T-helper 22 cell (primary cell): ENCODE measurements around the gene C20orf144.

Experiments used
- DNase-seq: peaks from one replicate; pipeline ENCODE4 v3.0.0-alpha.2; 2020; ENCODE audit warnings: low read depth

The C20orf144 gene

DNA sequence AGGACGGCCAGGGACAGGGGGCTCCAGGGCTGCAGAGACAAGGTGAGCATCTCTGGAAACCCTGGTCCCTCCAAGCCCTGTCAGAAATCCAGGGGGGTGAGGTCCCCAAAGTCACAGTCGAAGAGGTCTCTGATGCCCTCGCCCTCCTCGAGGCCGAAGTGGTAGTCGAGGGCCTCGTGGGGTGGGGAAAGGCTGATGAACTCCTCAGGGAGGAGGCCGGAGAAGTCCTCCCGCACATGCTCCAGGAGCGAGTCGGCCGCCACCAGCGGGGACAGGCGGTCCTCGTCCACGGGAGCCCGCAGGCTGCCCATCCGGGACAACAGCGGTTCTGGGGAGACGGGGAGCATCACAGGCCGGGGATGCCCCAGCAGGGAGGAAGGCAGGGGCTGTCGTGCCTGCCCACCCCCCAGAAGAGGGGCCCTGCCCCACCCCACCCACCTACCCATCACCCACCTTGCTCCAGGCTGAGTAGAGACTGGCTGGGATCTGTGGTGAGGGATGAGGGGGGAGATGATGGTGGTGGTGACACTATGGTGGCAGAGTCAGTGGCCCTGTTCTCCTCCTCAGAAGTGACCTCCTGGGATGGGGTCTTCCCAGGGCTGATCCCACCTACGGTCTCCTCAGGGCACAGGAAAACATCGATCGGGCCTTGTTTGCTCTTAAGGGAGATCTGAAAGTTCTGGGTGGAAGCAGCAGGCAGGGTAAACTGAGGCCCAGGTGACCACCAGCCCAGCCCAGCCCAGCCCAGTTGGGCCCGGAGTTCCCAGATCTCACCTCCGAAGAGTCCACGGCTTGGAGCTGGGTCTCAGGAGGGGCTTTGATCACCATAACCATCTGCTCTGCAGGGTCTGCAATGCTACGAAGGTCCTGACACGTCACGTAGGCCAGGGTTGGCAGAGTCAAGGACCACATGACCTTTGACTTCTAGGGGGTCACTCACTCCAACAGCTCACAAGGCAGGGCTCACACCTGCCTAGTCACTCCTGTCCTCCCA is 14.8 kb downstream of the C20orf144 start:
- no peak for DNase-seq

GRCh38 chr20:33677991-33678702 is 16.0 kb downstream of the C20orf144 start:
- no peak for DNase-seq

GRCh38 chr20:33679758-33680485 is 17.8 kb downstream of the C20orf144 start:
- no peak for DNase-seq

DNA sequence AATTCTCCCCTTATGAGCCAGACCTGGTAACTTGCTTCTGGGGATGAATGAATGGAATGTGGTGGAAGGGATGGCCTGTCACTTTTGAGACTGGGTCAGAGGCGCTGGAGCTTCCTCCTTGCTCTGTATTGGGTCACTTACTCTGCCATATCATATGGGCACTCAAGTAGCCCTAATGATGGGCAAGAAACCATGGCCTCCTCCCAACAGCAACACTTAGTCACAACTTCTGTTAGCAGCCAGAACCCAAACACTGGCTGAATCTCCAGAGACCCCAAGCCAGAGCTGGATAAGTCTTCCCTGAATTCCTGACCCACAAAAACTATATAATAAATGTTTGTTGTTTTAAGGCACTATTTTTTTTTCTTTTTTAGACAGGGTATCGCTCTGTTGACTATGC is 18.6 kb downstream of the C20orf144 start:
- DNase-seq, result no peak

- no peak for DNase-seq
Observed at GRCh38 chr20:33681288-33681687, 19.2 kb downstream of the C20orf144 start.

DNA sequence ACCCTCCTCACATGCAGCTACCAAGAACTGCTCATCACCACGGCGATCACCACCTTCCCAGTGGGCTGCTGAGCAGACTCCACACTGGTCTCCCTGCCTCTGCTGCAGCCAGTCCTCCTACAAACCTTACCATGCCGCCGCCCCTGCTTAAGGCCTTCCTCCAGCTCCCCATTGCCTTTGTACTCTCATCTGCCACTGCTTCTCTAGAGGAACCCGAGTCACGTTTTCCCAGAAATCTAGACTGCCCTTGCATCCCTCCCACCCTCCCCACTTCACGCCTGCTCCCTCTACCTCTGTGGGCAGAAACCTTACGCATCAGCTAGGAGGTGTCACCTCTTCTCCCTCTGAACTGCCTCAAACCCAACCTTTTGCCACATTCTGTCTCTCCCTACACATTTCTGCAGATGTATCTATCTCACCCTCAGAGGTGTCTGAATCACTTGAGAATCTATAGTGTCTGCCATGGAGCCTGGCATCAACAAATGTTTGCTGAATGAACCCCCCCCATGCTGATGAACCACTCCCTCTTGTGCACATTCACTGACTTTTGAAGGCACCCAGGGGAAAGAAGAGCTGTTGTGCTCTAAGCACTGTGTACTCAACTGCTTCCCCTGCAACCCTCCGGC is 19.7 kb downstream of the C20orf144 start:
- no peak for DNase-seq

DNA sequence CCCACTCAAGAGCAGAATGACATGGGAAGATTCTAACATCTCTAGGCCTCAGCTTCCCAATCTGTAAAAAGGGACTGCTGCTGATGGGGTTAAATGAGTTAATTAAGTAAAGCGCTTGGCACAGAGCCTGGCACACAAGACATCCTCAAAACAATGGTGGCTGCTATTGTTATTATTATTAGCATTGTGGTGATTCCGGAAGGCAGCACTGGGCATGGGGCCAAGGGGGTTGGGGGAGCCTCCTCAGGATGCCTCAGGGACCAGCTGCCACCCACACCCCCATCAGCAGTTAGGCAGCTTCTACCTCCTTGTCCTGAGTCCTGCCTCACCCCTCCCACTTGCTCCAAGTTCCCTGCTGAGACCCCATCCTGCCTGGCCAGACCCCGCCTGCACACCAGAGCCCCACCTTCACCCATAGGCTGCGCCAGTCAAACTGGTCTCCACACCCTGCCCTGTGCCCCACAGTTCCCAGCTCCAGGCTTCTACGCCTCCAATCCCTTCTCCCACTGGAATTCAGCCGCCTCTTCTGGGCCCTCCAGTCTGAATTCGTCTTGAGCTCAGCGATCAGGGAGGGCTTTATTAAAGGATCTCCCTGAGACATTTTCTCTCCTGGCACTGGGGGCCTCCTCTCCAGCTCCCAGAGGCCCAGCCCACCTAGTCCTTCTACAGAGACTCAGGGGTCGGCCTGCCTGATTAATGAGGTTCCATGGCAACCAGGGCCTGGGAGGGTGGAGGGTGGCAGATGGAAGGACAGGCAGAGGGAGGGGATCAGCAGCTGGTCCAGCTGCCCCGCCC is 22.6 kb downstream of the C20orf144 start:
- no peak for DNase-seq

DNA sequence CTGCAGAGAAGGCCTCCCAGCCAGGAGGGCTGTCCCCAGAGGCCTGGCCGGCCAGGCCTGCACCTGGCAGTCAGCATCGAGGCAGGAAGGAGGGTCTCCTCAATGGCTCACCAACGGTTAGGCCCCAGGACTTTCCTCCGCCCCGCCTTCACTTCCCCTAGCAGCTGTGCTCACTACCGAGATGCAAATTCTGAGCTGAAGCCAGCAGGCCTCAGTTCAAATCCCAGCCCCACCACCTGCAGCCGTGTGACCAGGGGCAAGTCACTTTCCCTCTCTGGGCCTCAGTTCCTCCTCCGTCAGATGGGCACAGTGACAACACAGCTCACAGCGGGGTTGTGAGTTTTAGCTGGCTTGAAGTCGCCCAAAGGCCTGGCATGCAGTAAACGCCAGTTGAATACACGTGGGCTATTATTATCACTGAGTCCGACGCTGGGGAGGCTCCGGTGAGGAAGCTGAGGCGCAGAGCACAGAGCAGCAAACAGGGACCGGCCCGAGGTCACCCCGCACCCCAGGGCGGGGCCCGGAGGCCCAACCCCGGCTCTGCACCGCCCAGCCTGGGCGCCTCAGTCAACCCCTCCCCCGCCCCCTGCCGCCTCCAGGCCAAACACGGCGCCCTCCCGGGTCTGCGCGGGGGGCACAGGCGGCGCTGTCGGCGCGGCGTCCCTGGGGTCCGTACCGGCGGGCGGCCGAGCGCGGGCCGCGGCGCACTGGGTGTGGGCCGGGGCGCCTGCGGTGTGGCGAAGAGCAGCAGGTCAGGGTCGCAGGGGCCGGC is 23.4 kb downstream of the C20orf144 start:
- peak; percentile 44 for DNase-seq

DNA sequence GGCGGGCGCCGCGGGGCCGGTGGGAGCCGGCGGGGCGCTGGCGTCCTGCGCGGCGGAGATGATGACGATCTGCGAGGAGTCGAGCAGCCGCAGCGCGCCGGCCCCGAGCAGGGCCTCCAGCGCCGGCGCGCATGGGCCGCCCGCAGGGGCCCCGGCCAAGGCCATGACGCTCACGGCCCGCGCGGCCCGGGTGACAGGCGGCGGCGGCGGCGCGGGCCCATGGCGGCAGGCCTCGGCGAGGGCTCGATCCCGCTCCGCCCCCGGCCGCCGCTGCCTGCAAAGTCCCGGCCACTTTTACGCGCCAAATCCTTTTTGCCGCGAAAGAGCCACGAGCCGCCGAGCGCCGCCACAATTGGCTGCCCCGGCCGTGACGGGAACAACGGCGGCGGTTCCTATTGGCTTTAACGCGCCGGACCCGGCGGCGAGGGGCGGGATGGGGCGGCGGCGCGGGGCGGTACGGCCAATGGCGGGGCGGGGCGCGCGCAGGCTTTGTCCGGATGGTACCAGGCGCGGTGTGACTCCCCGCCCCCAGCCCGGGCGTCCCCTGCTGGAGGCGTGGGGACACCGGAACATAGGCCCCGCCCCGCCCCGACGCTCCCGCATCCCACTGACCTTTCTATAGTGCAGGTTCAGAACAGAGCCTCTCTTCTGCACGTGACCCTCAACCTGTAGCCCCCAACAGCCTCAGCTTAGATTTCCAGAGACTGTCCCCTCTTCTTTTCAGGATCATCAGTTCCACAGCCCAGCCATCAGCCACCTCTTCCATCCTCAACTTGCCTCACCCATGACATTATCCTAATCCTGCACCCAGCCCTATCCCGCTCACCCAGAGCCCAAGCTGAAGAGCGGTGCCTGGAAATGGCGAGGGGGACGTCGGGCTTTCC is 24.2 kb downstream of the C20orf144 start, which contains the start of gene E2F1:
Gene E2F1 (minus strand): TSS at position 286 of the 884 bp plus-strand sequence. CDS start 121 bp downstream, at position 165.
- peak; percentile 86 for DNase-seq

- DNase-seq, result no peak
Observed at GRCh38 chr20:33686984-33687366, 24.8 kb downstream of the C20orf144 start.

DNA sequence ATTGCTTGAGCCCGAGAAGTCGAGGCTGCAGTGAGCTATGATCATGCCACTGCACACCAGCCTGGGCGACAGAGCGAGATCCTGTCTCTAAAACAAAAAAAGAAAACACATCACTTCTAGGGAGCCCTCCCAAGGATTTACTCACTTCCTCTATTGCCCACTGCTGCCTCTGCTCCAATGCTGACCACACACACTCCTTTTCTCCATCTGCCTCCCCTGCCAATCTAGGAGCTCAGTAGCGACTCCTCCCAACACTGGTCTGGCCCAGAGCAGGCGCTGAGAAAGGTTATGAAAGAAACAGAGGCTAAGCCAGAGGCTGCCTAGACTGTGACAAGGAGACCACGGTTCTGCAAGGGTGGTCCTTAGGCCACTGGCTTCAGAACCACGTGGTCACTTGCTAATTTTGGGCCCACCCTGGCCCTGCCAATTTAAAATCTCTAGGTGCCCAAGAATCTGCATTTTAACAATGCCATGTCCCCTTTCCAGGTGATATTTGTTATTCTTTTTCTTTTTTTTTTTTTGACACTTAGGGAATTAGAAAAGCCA is 25.3 kb downstream of the C20orf144 start:
- no peak for DNase-seq

GRCh38 chr20:33687993-33688937 is 26.1 kb downstream of the C20orf144 start:
- no peak for DNase-seq

DNA sequence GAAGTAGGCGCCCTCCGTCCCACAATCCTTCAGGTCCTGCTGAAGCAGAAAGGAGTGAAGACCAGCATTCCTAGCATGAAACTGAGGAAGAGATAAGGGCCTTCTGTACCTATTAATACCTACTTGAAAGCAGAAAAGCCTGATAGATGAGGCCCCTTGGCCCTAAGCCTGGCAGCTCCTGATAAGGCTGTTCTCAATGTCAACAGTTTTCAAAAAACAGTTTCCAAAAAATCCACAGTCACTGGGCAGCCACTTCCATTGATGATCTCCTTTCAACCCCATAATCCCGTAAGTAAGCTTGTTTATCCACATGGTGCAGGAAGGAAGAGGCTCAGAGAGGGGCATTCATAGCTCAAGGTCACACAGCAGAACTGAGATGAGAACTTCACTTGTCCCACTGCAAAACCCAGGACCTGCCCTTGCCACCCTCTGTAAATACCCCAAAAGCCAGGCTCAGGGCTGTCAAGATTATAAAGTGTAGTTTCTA is 26.9 kb downstream of the C20orf144 start:
- no peak for DNase-seq

- DNase-seq, result no peak
Observed at GRCh38 chr20:33689493-33689892, 27.4 kb downstream of the C20orf144 start.

DNA sequence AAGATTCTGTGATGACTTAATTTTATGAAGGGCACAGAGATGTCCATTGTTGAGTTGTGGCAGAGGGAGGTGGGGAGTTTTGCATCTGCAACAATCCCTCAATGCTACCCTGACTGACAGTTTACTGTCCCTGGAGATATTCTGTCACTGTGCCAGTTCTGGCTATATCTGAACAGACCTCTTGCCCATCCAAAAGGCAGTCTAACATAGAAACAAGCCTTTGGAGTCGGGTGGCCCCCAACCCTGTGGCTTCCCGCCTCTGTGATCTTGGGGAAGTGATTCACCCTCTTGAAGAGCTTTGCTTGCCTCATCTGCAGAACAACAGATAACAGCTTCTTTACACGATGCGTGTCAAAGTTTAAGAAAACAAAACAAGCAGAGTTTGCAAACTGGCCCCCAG is 27.8 kb downstream of the C20orf144 start:
- DNase-seq, result peak; percentile 48

DNA sequence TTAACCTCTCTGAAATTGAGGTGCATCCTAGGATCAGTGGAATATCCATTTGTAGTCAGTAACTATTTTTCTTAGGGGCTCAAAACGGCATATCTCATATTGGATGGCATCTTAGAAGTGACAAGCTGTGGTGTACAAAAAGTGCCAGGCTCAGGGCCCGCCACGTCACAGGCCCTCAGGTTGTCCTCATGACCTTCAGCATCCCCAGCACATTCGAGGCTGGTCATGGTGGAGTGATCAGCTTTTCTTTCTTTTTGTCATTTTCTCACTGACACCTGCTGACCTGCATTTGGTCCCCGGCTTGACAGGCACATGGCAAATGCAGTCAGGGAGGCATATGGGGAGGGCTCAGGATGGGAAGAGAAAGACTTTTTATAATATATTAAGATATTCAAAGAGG is 31.2 kb downstream of the C20orf144 start:
- no peak for DNase-seq
